Adrenal gland (tissue), 5 donors: ENCODE data around the gene LYRM1.

Source experiments
- POLR2A ChIP-seq, 2 donors: fragments of 450-650 bp; IDR thresholded peaks; one replicate each; pipeline ENCODE4 v1.6.1; 2017; ENCODE audit warnings: antibody characterized with exemption in 2 of 2, mild to moderate bottlenecking in 2 of 2, moderate library complexity in 1 of 2
- TF ChIP-seq, protein P1 (sequence below), 6 experiments: fragments of 450-650 bp in 4 of 6; fragments of 200-600 bp in 2 of 6; sonication (generic) in 1 of 6; IDR thresholded peaks; 1 replicate in 5 of 6; 2 replicates in 1 of 6; pipeline versions ENCODE4 v1.5.1 to v1.8.0; 2016 to 2021; ENCODE audit warnings: antibody characterized with exemption in 6 of 6, mild to moderate bottlenecking in 2 of 6, moderate library complexity in 1 of 6
- donor health status: DM: no; HTN: no; CAD: no.

DNA sequence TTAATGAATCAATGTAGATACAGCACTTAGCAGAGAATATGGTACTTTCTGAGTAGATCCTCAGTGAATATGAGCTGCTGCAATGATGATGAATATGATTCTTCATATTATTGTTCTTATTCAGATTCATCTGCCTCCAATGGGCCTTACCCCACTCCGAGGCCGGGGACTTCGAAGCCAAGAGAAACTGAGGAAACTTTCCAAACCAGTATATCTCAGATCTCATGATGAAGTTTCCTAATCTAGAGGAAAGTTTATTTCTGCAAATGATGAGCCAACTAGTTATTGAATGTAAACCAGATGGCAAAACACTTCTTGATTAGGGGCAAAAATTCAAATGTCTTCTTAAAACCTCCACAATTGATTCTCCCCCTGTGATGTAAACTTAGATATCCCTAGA lies 23.3 kb downstream of the LYRM1 start:
- TF ChIP-seq, protein P1, sequence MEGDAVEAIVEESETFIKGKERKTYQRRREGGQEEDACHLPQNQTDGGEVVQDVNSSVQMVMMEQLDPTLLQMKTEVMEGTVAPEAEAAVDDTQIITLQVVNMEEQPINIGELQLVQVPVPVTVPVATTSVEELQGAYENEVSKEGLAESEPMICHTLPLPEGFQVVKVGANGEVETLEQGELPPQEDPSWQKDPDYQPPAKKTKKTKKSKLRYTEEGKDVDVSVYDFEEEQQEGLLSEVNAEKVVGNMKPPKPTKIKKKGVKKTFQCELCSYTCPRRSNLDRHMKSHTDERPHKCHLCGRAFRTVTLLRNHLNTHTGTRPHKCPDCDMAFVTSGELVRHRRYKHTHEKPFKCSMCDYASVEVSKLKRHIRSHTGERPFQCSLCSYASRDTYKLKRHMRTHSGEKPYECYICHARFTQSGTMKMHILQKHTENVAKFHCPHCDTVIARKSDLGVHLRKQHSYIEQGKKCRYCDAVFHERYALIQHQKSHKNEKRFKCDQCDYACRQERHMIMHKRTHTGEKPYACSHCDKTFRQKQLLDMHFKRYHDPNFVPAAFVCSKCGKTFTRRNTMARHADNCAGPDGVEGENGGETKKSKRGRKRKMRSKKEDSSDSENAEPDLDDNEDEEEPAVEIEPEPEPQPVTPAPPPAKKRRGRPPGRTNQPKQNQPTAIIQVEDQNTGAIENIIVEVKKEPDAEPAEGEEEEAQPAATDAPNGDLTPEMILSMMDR (IDR thresholded peaks at IDR 0.05) = no peak
- TF ChIP-seq POLR2A (IDR thresholded peaks at IDR 0.05) = no peak
